Measurements from ENCODE around the gene BTN2A1.

GRCh38 chr6:26454631-26455030, 3.1 kb upstream of the BTN2A1 start:
- TF ChIP-seq CTCF (IDR thresholded peaks at IDR 0.05 in 2 of 3, conservative IDR thresholded peaks at IDR 0.05 in 1 of 3; ENCODE audit: control insufficient read depth in 2 of 3, extremely low read depth in 1 of 3, insufficient read depth in 1 of 3, low read depth in 3 of 3, low read length in 3 of 3) (no peak), REST (IDR thresholded peaks at IDR 0.05; ENCODE audit: low read depth, low read length) (no peak), POLR2A (IDR thresholded peaks at IDR 0.05; ENCODE audit: low read depth, low read length) (no peak), NFYB (IDR thresholded peaks at IDR 0.05; ENCODE audit: insufficient read depth, low read depth, low read length) (no peak), IKZF2 (IDR thresholded peaks at IDR 0.05) (no peak), HDAC6 (IDR thresholded peaks at IDR 0.05; ENCODE audit: unreplicated experiment) (no peak), IRF3 (IDR thresholded peaks at IDR 0.05) (no peak), FOS (IDR thresholded peaks at IDR 0.05; ENCODE audit: borderline replicate concordance, extremely low read depth, insufficient read length) (no peak), POLR2AphosphoS2 (IDR thresholded peaks at IDR 0.05; ENCODE audit: low read depth, low read length) (no peak), CHD1 (IDR thresholded peaks at IDR 0.05; ENCODE audit: low read depth, low read length) (no peak), BHLHE40 (IDR thresholded peaks at IDR 0.05; ENCODE audit: borderline replicate concordance in 1 of 2, low read depth in 2 of 2, low read length in 1 of 2) (no peak), CBX5 (IDR thresholded peaks at IDR 0.05; ENCODE audit: low read depth) (no peak), HDAC2 (IDR thresholded peaks at IDR 0.05) (no peak)

Data from GM12878 (cell line).